Neural progenitor cell (in vitro differentiated cells): Measurements from ENCODE around the gene REM2.

Source experiments
- CTCF ChIP-seq: fragments of 200-600 bp; sonication (generic); IDR thresholded peaks from 2 replicates; pipeline ENCODE4 v1.5.1; 2017; ENCODE audit warnings: antibody characterized with exemption, mild to moderate bottlenecking
- EZH2 ChIP-seq: fragments of 200-600 bp; sonication (generic); IDR thresholded peaks from 2 replicates; pipeline ENCODE4 v1.6.1; 2017; ENCODE audit warnings: antibody characterized with exemption, mild to moderate bottlenecking, moderate library complexity

GRCh38 chr14:22929104-22929960 lies 46.3 kb downstream of the REM2 start, which contains the start of gene PRMT5:
- TF ChIP-seq EZH2 (no peak), CTCF (no peak)
